ENCODE results near the gene MTOR.
A peak's percentile ranks its signal among the peaks of the same experiment; 100 is the strongest.

MTOR gene

DNA sequence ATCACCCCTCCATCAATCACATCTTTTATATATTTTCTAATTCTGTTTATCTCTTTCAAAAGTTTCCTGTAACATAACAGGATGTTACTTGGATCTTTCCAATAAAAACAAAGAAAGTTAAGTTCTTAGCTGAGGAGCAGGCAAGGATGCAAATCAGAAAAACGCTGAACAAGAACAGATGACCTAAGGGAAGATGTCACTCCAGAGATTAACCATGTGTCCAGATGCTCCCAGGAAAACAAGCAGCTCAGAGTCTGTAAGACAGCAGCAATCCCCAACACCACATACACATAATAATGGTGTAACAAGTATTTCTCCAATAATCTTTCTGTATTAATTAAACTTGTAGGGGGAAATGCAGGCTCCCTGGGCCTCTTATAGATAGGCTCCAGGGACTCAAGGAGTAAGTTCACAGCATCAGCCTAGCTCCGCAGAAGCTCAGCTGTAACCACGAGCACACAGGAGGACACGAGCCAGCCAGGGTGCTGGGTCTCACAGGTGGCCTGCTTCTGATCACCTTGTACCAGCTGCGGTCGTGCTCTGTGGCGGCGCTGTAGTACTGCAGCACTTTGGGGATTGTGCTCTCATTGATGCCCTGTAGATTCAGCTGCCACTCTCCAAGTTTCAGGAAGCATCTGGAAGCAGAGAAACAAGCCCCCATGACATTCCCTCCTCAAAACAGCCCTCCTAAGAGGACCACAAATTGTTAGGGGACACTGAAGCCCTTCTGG lies 129.6 kb downstream of the MTOR start:
- Histone ChIP-seq H3K4ac (ENCODE audit: low read depth, low read length) (no peak overlapping the region), H2AK5ac (ENCODE audit: low read length) (no peak overlapping the region), H4K5ac (ENCODE audit: low read length) (no peak overlapping the region), H3K23ac (ENCODE audit: low read length) (no peak overlapping the region), H3K4me3 (ENCODE audit: low read length) (no peak overlapping the region), H2BK15ac (replicated peaks; ENCODE audit: low read depth) (no peak overlapping the region), H3K27ac (ENCODE audit: low read depth, low read length) (no peak overlapping the region), H3K36me3 (ENCODE audit: control insufficient read depth, insufficient read depth, low read length) (peaks cover 18% of the 10 kb centered on the region), H3K27me3 (ENCODE audit: insufficient read depth, low read length, poor library complexity) (no peaks in the 10 kb centered on the region), H2BK5ac (ENCODE audit: low read length) (no peak overlapping the region), H3K4me2 (ENCODE audit: low read length) (no peak overlapping the region), H4K8ac (ENCODE audit: low read depth, low read length) (no peak overlapping the region), H3K18ac (ENCODE audit: low read length) (no peak overlapping the region), H2BK120ac (ENCODE audit: low read depth, low read length) (no peak overlapping the region), H3K56ac (ENCODE audit: low read length) (no peak overlapping the region), H3K4me1 (ENCODE audit: control insufficient read depth, low read depth, low read length) (no peaks in the 10 kb centered on the region), H3K79me2 (ENCODE audit: control insufficient read depth, insufficient read depth, low read length) (no peaks in the 10 kb centered on the region), H3K79me1 (ENCODE audit: low read length) (no peaks in the 10 kb centered on the region), H3K9ac (ENCODE audit: low read length) (no peak overlapping the region)
- DNase-seq = peak; percentile 3
- WGBS (ENCODE audit: extremely low coverage, insufficient coverage, low lambda C conversion rate) = no CpG with 5 or more reads among the region's 8 CpGs

DNA sequence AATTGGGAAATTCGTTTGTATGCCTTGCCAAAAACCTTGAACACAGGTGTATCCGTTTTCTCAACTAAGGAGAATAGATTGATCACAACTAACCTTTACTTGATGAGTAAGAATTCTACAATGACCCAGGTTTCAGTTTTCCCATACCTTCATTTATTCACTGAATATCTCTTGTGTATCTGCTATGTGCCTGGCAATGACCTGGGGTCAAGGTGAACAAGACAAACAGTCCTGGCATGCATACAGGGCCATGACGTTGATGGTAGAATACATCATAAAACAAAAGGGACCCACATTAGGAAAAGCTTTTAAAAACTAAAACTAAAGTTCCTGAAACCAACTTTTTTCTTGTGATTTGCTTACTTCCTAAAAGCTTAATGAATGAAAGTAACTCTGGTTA lies 130.5 kb downstream of the MTOR start:
- no peak overlapping the region for H4K5ac ChIP-seq (ENCODE audit: low read length)
- H3K4me3 ChIP-seq (ENCODE audit: low read length) = no peak overlapping the region
- no peak overlapping the region for H2BK120ac ChIP-seq (ENCODE audit: low read depth, low read length)
- H2AK5ac ChIP-seq (ENCODE audit: low read length) = no peak overlapping the region
- no peaks in the 10 kb centered on the region for H3K4me1 ChIP-seq (ENCODE audit: control insufficient read depth, low read depth, low read length)
- WGBS (ENCODE audit: extremely low coverage, insufficient coverage, low lambda C conversion rate) = no CpG with 5 or more reads among the region's 3 CpGs
- no peak overlapping the region for H3K18ac ChIP-seq (ENCODE audit: low read length)
- no peak overlapping the region for H2BK5ac ChIP-seq (ENCODE audit: low read length)
- H3K27ac ChIP-seq (ENCODE audit: low read depth, low read length) = no peak overlapping the region
- no peak overlapping the region for H3K4ac ChIP-seq (ENCODE audit: low read depth, low read length)
- no peak overlapping the region for H3K56ac ChIP-seq (ENCODE audit: low read length)
- no peaks in the 10 kb centered on the region for H3K79me2 ChIP-seq (ENCODE audit: control insufficient read depth, insufficient read depth, low read length)
- H3K4me2 ChIP-seq (ENCODE audit: low read length) = no peak overlapping the region
- H3K27me3 ChIP-seq (ENCODE audit: insufficient read depth, low read length, poor library complexity) = no peaks in the 10 kb centered on the region
- no peaks in the 10 kb centered on the region for H3K79me1 ChIP-seq (ENCODE audit: low read length)
- no peak for DNase-seq
- H3K9ac ChIP-seq (ENCODE audit: low read length) = no peak overlapping the region
- H3K36me3 ChIP-seq (ENCODE audit: control insufficient read depth, insufficient read depth, low read length) = peaks cover 23% of the 10 kb centered on the region
- no peak overlapping the region for H2BK15ac ChIP-seq (replicated peaks; ENCODE audit: low read depth)
- H4K8ac ChIP-seq (ENCODE audit: low read depth, low read length) = no peak overlapping the region
- H3K23ac ChIP-seq (ENCODE audit: low read length) = no peak overlapping the region

DNA sequence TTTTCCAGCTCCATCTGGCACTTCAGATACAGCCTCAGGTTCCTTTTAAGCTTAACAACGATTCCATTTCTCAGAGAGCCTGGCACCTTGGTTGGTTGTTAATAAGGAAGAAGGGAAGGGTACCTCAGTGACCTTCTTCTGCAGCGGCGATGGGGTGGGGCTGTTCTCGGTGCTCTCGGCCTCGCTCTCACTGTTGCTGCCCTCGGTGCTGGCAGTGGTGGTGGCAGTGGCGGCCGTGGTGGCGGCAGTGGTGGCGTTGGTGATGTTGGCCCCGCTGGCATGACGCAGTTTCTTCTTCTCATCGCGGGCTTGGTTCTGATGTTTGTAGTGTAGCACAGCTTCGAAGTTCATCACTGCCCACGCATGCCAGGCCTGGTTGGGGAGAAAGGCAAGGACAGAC lies 131.9 kb downstream of the MTOR start:
- Histone ChIP-seq H3K79me1 (ENCODE audit: low read length) (no peaks in the 10 kb centered on the region), H3K79me2 (ENCODE audit: control insufficient read depth, insufficient read depth, low read length) (no peaks in the 10 kb centered on the region), H2BK15ac (replicated peaks; ENCODE audit: low read depth) (no peak overlapping the region), H3K27me3 (ENCODE audit: insufficient read depth, low read length, poor library complexity) (no peaks in the 10 kb centered on the region), H3K4me1 (ENCODE audit: control insufficient read depth, low read depth, low read length) (no peaks in the 10 kb centered on the region), H2AK5ac (ENCODE audit: low read length) (no peak overlapping the region), H4K5ac (ENCODE audit: low read length) (no peak overlapping the region), H3K36me3 (ENCODE audit: control insufficient read depth, insufficient read depth, low read length) (peaks cover 27% of the 10 kb centered on the region), H3K27ac (ENCODE audit: low read depth, low read length) (no peak overlapping the region), H3K23ac (ENCODE audit: low read length) (no peak overlapping the region), H4K8ac (ENCODE audit: low read depth, low read length) (no peak overlapping the region), H3K4ac (ENCODE audit: low read depth, low read length) (no peak overlapping the region), H3K4me3 (ENCODE audit: low read length) (no peak overlapping the region), H3K18ac (ENCODE audit: low read length) (no peak overlapping the region), H2BK120ac (ENCODE audit: low read depth, low read length) (no peak overlapping the region), H3K9ac (ENCODE audit: low read length) (no peak overlapping the region), H3K56ac (ENCODE audit: low read length) (no peak overlapping the region), H2BK5ac (ENCODE audit: low read length) (no peak overlapping the region), H3K4me2 (ENCODE audit: low read length) (no peak overlapping the region)
- DNase-seq = no peak
- WGBS (ENCODE audit: extremely low coverage, insufficient coverage, low lambda C conversion rate) = no CpG with 5 or more reads among the region's 17 CpGs

DNA sequence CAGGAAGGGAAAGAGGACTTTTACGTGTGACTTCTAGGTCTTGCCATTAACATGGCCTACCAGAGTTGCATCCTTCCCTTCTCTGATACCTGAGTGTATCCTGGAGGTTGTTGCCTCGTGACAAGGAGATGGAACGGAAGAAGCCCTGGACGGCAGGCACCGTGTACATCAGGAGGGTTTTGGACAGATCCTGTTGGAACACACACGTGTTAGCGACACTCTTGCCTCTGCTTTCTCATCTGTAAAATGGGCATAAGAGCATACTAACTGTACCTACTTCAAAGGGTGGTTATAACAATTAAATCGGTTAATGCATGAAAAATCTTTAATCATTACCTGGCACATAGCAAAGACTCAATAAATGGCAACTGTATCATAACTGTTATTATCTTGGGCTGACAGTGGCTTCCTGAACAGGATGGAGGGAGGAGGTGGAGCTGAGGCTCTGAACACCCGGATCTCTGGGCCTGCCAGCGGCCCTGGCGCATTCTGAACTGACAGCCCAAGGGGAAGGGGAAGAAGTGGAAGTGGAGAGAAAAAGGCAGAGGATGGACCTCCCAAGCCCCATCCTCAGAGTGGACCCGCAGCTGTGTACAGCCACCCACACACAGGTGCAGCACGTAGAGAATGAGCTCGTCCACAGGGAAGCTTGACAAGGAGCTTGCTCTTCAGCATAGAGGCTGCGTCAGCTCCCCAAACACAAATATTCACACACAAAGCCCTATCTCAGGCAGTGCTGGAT lies 132.5 kb downstream of the MTOR start:
- Histone ChIP-seq H3K36me3 (ENCODE audit: control insufficient read depth, insufficient read depth, low read length) (peaks cover 27% of the 10 kb centered on the region), H3K4me3 (ENCODE audit: low read length) (no peak overlapping the region), H3K4ac (ENCODE audit: low read depth, low read length) (no peak overlapping the region), H4K8ac (ENCODE audit: low read depth, low read length) (no peak overlapping the region), H3K79me2 (ENCODE audit: control insufficient read depth, insufficient read depth, low read length) (no peaks in the 10 kb centered on the region), H2BK120ac (ENCODE audit: low read depth, low read length) (no peak overlapping the region), H2AK5ac (ENCODE audit: low read length) (no peak overlapping the region), H2BK15ac (replicated peaks; ENCODE audit: low read depth) (no peak overlapping the region), H4K5ac (ENCODE audit: low read length) (no peak overlapping the region), H3K27ac (ENCODE audit: low read depth, low read length) (no peak overlapping the region), H3K27me3 (ENCODE audit: insufficient read depth, low read length, poor library complexity) (no peaks in the 10 kb centered on the region), H3K23ac (ENCODE audit: low read length) (no peak overlapping the region), H3K4me1 (ENCODE audit: control insufficient read depth, low read depth, low read length) (no peaks in the 10 kb centered on the region), H3K9ac (ENCODE audit: low read length) (no peak overlapping the region), H2BK5ac (ENCODE audit: low read length) (no peak overlapping the region), H3K79me1 (ENCODE audit: low read length) (no peaks in the 10 kb centered on the region), H3K56ac (ENCODE audit: low read length) (no peak overlapping the region), H3K18ac (ENCODE audit: low read length) (no peak overlapping the region), H3K4me2 (ENCODE audit: low read length) (no peak overlapping the region)
- no CpG with 5 or more reads among the region's 15 CpGs for WGBS (ENCODE audit: extremely low coverage, insufficient coverage, low lambda C conversion rate)
- no peak for DNase-seq

DNA sequence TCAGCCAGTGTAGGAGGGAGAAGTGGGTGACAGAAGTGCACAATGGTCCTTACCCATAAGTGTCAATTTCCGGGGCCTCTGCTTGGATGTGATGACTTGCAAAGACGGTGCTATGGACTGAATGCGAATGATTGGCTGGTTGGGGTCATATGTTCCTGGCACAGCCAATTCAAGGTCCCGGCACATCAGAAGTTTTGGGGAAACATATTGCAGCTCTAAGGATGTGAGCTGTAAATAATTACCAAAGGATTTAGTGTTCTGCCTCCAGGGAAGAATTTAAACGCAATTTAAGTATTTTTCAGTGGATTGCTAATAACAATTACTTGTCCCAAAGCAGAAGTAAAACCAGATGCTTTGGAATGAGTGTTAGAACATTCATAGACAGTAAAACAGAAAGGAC lies 135.8 kb downstream of the MTOR start:
- H3K79me2 ChIP-seq (ENCODE audit: control insufficient read depth, insufficient read depth, low read length) = no peaks in the 10 kb centered on the region
- H3K4me1 ChIP-seq (ENCODE audit: control insufficient read depth, low read depth, low read length) = no peaks in the 10 kb centered on the region
- no peak overlapping the region for H3K18ac ChIP-seq (ENCODE audit: low read length)
- H3K4me3 ChIP-seq (ENCODE audit: low read length) = no peak overlapping the region
- no peaks in the 10 kb centered on the region for H3K27me3 ChIP-seq (ENCODE audit: insufficient read depth, low read length, poor library complexity)
- H4K8ac ChIP-seq (ENCODE audit: low read depth, low read length) = no peak overlapping the region
- no peak overlapping the region for H2BK5ac ChIP-seq (ENCODE audit: low read length)
- H3K9ac ChIP-seq (ENCODE audit: low read length) = no peak overlapping the region
- H3K4ac ChIP-seq (ENCODE audit: low read depth, low read length) = no peak overlapping the region
- H3K79me1 ChIP-seq (ENCODE audit: low read length) = no peaks in the 10 kb centered on the region
- WGBS (ENCODE audit: extremely low coverage, insufficient coverage, low lambda C conversion rate) = no CpG with 5 or more reads among the region's 5 CpGs
- H4K5ac ChIP-seq (ENCODE audit: low read length) = no peak overlapping the region
- H3K4me2 ChIP-seq (ENCODE audit: low read length) = no peak overlapping the region
- DNase-seq = no peak
- H3K36me3 ChIP-seq (ENCODE audit: control insufficient read depth, insufficient read depth, low read length) = peaks cover 27% of the 10 kb centered on the region
- no peak overlapping the region for H2AK5ac ChIP-seq (ENCODE audit: low read length)
- H3K27ac ChIP-seq (ENCODE audit: low read depth, low read length) = no peak overlapping the region
- no peak overlapping the region for H2BK120ac ChIP-seq (ENCODE audit: low read depth, low read length)
- no peak overlapping the region for H2BK15ac ChIP-seq (replicated peaks; ENCODE audit: low read depth)
- H3K23ac ChIP-seq (ENCODE audit: low read length) = no peak overlapping the region
- no peak overlapping the region for H3K56ac ChIP-seq (ENCODE audit: low read length)
